ENCODE measurements around the gene MPZ.
"Not testable (repeated sequence)": the region's sequence is repeated elsewhere in the genome, so short reads cannot be mapped to it uniquely, and the experiment has no call there.

Gene MPZ
- total RNA-seq, result 1.7 reads per million

- DNase-seq, result no peak
Measured at GRCh38 chr1:161309868-161310267, at the start of gene MPZ. Gene MPZ, minus strand, starts transcription at chr1:161309968. Its CDS starts 63 bp downstream, at chr1:161309905.

DNA sequence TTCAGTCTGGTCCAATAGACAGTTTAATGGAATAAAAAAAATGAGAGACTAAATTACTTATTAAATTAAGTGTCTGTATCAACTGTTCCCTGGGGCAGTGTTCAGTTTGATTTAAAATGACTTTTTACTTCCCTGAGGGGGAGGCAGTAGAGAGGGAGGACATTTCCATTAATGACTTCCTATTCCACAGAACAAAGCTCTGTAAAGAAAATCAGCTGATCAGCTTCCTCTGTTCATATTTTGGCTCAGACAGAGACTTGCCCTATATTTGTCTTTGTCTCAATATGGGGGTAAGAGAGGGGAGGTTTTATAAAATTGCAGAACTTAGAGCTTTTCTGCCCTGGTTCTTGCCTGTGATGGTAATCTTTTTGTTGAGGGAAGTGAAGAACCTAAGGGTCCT, 49.5 kb upstream of the MPZ start:
- DNase-seq, result no peak

DNA sequence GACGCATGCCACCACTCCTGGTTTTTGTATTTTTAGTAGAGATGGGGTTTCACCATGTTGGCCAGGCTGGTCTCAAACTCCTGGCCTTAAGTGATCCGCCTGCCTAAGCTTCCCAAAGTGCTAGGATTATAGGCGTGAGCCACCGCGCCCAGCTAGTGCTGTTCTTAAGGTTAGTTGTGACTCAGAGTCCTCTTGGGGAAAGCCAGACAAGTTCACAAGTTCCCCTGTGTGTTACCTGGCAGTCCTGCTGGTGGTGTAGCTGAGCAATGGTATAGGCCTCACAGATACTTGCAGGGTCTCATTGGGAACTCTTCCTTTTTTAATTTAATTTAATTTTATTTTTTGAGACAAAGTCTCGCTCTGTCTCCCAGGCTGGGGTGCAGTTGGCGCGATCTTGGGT, 47.3 kb upstream of the MPZ start:
- DNase-seq, result no peak

DNA sequence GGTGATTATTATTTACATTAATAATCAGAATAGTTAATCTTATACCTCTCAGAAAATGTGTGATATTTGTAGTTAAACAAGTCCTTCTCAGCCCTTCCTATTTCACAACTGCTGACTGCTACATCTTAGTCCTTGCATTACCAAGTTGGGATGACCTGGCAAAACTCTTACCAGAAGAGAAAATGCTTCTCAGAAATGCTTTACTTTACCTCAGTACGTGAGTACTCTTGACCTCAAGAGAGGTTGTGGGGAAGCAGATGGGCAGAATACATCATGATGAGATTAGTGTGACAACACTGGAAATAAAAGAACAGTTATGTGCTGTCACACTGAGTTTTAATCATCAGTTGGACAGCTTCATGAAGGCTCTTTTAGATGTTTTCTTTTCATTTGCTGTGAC, 41.7 kb upstream of the MPZ start:
- no peak for DNase-seq

DNA sequence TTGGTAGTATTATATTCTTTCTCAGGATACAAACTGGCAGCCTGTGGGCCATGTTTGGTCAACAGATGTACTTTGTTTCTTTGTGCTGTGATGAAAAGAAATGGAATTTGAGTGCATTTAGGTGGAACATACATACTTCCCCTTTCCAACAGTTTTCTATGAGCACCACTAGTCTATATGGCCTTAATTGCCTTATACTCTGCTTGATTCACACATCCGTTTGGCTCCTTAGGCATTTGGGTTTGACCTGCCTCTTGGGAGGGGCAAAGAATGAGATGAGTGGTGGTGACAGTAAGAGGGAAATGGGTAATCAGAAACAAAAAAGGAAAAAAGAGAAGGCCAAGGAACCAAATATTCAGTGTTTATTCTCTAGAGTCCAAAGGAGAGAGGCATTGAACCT, 40.9 kb upstream of the MPZ start:
- DNase-seq, result no peak

GRCh38 chr1:161342821-161343220, 33.1 kb upstream of the MPZ start:
- DNase-seq, result no peak

DNA sequence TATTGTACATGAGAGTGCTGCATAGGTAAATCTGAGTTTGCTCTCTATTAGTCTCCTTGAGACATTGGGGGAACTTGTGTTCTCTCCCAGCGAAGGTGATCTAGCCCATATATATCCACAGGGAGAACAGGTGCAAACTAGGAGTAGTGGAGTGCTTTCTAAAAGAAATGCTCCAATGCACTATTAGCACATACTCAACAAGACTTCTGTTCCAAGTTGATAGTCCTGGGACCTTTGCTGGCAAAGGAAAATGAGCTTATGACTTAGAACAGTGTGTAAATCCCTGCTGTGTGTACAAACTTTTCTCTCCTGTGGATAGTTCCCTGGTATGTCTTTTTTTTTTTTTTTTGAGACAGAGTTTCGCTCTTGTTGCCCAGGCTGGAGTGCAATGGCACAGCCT, 32.4 kb upstream of the MPZ start:
- no peak for DNase-seq

GRCh38 chr1:161335796-161336195, 26.0 kb upstream of the MPZ start:
- no peak for DNase-seq

- no peak for DNase-seq
Measured at GRCh38 chr1:161333166-161333565, 23.4 kb upstream of the MPZ start.

DNA sequence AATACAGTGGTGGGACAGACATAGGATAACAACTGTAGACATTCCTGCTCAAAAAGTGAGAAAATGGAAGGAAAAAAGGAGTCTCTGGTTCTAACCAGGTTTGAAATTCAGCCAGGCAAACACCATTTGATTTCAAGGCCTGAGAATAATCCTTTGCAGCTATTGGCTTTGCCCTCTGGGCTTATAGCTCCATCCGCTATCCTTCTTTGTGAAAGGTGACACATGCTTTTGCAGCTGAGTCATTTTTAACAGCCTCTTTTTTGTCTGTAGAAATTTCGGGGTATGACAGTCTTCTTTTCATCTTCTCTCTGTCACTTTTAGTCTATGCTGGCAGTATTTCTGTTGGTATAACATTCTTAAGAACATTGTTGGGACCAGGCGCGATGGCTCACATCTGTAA, 20.6 kb upstream of the MPZ start:
- no peak for DNase-seq

GRCh38 chr1:161324020-161324419, 14.3 kb upstream of the MPZ start:
- DNase-seq, result no peak

DNA sequence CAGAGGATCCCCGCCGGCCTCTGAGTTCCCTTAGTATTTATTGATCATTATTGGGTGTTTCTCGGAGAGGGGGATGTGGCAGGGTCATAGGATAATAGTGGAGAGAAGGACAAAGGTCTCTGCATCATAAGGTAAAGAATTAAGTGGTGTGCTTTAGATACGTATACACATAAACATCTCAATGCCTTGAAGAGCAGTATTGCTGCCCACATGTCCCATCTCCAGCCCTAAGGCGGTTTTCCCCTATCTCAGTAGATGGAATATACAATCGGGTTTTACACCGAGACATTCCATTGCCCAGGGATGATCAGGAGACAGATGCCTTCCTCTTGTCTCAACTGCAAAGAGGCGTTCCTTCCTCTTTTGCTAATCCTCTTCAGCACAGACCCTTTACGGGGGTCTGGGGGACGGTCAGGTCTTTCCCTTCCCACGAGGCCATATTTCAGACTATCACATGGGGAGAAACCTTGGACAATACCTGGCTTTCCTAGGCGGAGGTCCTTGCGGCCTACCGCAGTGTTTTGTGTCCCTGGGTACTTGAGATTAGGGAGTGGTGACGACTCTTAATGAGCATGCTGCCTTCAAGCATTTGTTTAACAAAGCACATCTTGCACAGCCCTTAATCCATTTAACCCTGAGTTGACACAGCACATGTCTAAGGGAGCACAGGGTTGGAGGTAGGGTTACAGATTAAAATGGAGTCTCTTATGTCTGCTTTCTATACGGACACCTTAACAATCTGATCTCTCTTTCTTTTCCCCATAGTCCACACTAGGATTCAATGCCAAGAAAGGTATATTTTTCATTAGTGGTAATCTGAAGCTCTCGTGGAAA, 6.3 kb upstream of the MPZ start:
- not testable (repeated sequence) for DNase-seq

DNA sequence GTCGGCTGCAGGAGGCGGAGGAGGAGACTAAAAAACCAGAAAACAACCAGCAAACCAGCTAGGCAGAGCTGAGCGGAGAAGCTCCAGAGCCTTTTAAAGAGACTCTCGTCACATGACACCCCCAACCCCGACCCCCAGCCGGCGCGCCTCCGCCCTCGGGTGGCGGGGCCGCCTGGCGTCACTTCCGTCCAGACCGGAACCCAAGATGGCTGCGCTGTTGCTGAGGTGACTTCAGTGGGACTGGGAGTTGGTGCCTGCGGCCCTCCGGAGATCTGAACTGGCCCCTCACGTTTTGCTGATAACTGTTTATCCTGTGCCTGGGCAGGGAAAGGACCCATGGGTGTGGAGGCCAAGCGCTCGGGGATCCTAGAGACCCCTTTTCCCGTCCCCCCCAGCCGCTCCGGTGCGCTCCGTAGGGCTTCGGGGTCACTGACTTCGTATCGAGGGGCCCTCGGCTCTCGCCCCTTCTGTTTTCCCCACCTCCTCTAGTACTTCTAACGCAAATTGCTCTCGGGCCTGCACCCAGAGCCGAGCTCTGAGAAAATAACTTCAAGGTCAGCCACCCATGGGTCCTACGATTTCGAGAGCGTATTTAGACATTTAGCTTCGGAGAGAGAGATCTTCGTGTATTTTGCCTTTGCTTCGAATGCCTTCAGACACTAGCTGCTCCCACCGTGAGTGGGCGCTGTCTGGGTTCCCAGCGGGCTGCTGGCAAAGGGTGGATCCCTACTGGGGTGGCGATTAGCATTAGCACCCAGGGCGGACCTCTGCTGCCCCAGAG, 4.6 kb upstream of the MPZ start, which contains the start of gene SDHC:
SDHC (plus strand) TSS at position 181 of the 781 bp plus-strand sequence; CDS start at position 206, 25 bp downstream.
- peak; percentile 90 for DNase-seq

- no peak for DNase-seq
Measured at GRCh38 chr1:161313554-161314200, 3.9 kb upstream of the MPZ start.

GRCh38 chr1:161311595-161312181, 1.9 kb upstream of the MPZ start:
- DNase-seq, result no peak

GRCh38 chr1:161307892-161308638, 1.7 kb downstream of the MPZ start:
- DNase-seq, result no peak

- DNase-seq, result no peak
Measured at GRCh38 chr1:161307230-161307768, 2.5 kb downstream of the MPZ start.

DNA sequence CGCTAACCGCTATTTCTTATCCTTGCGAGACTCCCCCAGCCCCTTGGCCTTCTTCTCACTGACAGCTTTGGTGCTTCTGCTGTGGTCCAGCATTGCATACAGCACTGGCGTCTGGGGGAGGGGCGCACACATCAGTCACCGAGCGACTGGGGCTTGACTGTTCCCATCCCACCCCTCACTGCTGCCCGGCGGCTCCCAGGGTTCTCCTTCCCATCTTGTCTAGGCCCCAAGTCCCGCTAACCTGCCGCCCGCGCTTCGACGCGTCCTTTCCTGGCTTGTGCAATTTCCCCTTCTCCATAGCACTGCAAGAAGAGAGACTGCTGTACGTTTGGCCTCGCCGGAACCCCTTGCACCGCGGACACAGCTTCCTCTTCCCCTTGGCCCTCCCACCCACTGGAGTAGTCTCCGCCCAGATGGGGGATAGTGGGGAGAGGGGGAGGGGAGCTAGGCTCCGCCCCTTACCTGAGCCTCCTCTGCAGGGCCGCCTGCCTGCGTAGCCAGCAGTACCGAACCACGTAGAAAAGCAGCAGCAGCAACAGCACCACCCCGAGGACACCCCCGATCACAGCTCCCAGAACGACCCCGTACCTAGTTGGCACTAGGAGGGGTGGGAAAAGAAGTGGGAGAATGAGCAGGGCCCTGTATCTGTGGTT, 3.8 kb downstream of the MPZ start:
- peak; percentile 76 for DNase-seq

- DNase-seq, result no peak
Measured at GRCh38 chr1:161304927-161305866, 4.6 kb downstream of the MPZ start.

DNA sequence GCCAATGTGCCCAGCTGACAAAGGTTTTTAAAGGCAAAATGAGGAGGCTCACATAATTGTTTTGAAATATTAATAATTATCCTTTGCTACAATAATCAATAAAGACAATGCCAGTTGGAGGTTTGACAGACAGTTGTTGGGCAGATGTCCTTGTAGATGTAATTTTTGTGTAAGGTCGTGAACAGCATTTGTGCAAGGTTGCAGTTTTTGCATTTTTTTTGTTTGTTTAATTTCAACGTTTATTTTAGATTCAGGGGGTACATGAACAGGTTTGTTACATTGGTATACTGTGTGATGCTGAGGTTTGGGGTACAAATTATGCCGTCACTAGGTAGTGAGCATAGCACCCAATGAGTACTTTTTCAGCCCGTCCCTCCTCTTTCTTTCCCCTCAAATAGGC, 9.3 kb downstream of the MPZ start:
- no peak for DNase-seq

All from effector CD4-positive, alpha-beta T cell (primary cell).